Uterus (tissue), 2 donors: ENCODE data around the gene CGAS.

Experiments
- POLR2A ChIP-seq, 2 donors: fragments of 450-650 bp; IDR thresholded peaks; one replicate each; pipeline ENCODE4 v1.6.1; 2016; ENCODE audit warnings: antibody characterized with exemption in 2 of 2, mild to moderate bottlenecking in 1 of 2, moderate library complexity in 1 of 2
- TF ChIP-seq, protein P1 (sequence below), 4 experiments: fragments of 200-600 bp in 2 of 4; fragments of 450-650 bp in 2 of 4; sonication (generic) in 2 of 4; IDR thresholded peaks; one replicate each; pipeline ENCODE4 v1.5.1; 2016 to 2019; ENCODE audit warnings: antibody characterized with exemption in 4 of 4, mild to moderate bottlenecking in 2 of 4, moderate library complexity in 1 of 4

DNA sequence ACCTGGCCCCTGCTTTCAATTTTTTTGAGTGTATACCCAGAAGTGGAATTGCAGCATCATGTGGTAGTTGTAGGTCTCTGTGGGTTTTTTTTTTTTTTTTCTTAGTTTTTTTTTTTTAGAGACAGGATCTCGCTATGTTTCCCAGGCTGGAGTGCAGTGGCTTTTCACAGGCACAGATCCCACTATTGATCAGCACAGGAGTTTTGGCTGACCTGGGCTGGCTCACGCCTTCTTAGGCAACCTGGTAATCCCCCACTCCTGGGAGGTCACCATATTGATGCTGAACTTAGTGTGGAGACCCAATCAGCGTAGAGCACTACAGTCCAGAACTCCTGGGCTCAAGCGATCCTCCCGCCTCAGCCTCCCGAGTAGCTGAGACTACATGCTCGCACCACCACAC lies 35.4 kb upstream of the CGAS start:
- TF ChIP-seq, protein P1, sequence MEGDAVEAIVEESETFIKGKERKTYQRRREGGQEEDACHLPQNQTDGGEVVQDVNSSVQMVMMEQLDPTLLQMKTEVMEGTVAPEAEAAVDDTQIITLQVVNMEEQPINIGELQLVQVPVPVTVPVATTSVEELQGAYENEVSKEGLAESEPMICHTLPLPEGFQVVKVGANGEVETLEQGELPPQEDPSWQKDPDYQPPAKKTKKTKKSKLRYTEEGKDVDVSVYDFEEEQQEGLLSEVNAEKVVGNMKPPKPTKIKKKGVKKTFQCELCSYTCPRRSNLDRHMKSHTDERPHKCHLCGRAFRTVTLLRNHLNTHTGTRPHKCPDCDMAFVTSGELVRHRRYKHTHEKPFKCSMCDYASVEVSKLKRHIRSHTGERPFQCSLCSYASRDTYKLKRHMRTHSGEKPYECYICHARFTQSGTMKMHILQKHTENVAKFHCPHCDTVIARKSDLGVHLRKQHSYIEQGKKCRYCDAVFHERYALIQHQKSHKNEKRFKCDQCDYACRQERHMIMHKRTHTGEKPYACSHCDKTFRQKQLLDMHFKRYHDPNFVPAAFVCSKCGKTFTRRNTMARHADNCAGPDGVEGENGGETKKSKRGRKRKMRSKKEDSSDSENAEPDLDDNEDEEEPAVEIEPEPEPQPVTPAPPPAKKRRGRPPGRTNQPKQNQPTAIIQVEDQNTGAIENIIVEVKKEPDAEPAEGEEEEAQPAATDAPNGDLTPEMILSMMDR (IDR thresholded peaks at IDR 0.05), result no peak
- TF ChIP-seq POLR2A (IDR thresholded peaks at IDR 0.05), result no peak
